ENCODE results near the gene UGT1A8.

- no peak for TF ChIP-seq CTCF (IDR thresholded peaks at IDR 0.05 in 2 of 3, conservative IDR thresholded peaks at IDR 0.05 in 1 of 3; ENCODE audit: borderline replicate concordance in 1 of 3, insufficient read depth in 1 of 3, low read depth in 2 of 3, low read length in 2 of 3)
- no peak for TF ChIP-seq TCF7L2 (IDR thresholded peaks at IDR 0.05; ENCODE audit: borderline replicate concordance, extremely low read depth, insufficient read depth, insufficient read length)
- TF ChIP-seq POLR2A (IDR thresholded peaks at IDR 0.05; ENCODE audit: borderline replicate concordance, extremely low read depth, insufficient read depth, insufficient read length), result no peak
- no peak for TF ChIP-seq EZH2phosphoT487 (IDR thresholded peaks at IDR 0.05; ENCODE audit: borderline replicate concordance)
- TF ChIP-seq FOSL1 (IDR thresholded peaks at IDR 0.05; ENCODE audit: low read depth), result no peak
- no peak for TF ChIP-seq EGR1 (IDR thresholded peaks at IDR 0.05; ENCODE audit: low read depth)
- no peak for TF ChIP-seq YY1 (IDR thresholded peaks at IDR 0.05; ENCODE audit: extremely low read depth, insufficient replicate concordance, low read depth, low read length)
Measured at GRCh38 chr2:233761040-233761769, 143.8 kb downstream of the UGT1A8 start.
